Activated CD8-positive, alpha-beta memory T cell treated with anti-CD3 and anti-CD28 coated beads, Interleukin-2, amount 50 U/mL, for 1 hour (primary cell): ENCODE measurements around the gene PCBP3.

Source experiments
- DNase-seq: peaks from one replicate; pipeline ENCODE4 v3.0.0-alpha.2; 2020; ENCODE audit errors: extremely low read depth

Gene PCBP3

DNA sequence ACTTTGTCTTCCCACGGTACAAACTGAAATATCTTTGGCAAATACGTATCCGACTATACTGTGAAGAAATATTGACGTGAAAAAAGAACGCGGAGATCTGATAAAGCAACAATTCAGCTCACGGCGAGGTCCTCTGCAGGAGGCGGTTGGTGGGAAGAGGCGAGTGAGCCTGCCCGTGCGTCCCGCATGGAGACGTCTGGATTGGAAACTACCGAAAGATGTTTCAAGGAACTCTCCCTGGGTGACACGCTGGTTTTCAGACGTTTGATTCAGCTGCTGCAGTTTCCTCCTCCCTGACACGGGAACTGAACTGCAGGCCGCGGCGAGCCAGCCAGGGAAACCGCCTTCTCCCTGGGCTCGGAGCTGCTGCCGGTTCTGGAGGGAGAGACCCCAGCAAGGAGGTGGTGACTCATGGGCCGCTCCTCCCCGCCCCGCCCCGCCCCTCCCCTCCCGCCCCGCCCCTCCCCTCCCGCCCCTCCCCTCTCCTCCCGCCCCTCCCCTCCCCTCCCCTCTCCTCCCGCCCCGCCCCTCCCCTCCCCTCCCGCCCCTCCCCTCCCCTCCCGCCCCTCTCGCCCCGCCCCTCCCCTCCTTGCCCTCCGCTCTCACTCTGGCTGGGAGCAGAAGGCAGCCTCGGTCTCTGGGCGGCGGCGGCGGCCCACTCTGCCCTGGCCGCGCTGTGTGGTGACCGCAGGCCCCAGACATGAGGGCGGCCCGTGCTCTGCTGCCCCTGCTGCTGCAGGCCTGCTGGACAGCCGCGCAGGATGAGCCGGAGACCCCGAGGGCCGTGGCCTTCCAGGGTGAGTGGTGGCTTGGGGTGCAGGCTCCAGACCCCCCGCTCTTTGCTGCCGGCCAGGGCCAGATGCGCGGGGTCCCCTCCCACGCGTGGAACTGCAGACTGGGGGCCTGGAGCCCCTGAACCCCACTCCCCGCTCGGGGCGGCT lies 337.9 kb downstream of the PCBP3 start, which contains the start of gene COL6A1:
COL6A1 (plus strand) TSS at position 620 of the 941 bp plus-strand sequence; CDS start at position 701, 81 bp downstream.
- DNase-seq: peak; percentile 40

DNA sequence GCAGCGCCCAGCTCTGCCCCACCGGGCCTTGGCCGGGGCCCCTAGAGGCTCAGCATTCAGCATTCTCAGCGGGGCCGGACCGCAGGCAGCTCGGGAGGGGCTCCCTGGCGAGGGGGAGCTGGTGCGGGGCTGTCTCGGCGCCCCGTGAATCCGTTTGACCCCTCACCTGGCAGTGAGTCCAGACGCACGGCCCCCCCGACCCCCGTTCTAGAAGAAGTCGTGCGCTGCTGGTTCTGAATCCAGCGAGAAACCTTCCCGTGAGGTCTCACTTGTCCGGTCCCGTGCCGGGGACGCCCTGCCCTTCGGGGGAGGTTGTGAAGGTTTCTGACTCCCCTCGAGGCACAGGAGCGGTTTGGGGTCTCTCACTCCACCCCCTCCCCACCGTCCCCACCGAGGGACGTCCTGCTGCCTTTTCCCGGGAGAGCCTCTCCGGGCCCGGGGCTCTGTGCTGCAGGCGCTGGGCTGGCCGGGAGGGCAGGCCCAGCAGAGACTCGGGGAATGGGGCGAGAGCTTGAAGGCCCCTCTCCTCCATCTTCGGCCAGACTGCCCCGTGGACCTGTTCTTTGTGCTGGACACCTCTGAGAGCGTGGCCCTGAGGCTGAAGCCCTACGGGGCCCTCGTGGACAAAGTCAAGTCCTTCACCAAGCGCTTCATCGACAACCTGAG lies 338.7 kb downstream of the PCBP3 start:
- no peak for DNase-seq

DNA sequence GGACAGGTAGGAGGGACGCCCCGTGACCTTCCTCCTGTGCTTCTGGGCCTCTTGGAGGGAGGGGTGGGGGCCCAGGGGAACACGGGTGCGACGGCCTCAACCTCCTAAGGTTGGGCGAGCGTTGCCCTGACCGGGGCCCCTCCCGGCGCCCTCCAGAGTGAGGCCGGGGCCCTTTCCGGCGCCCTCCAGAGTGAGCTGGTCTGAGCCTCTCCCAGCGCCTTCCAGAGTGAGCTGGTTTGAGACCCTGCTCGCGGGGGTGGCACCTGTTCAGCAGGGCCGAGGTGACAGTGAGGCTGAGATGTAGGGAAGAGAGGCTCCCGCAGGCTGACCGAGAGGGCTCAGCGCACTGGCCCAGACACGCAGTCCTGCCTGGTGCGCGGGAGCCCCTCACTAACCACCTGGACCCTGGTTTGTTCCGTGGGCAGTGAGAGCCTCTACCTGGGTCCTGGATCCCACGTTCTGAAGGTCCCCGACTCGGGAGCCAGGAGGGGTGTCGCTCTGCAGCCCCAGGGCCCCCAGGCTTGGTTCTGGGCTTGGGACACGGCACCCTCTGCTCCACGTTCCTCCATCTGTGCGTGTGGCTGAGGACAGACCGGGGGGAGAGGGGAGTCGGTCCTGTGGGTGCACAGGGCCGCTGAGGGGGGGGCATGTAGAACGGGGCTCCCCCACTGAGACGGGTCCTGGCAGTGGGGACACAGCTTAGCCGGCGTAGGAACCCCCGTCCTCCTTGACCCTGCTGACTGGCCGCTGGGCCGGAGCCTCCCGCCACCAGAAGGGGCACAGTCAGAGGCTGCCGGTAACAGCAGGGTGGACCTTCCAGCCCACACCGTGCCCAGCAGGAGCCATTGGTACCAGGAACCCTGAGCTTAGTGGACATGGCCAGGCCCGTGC lies 339.5 kb downstream of the PCBP3 start:
- no peak for DNase-seq

DNA sequence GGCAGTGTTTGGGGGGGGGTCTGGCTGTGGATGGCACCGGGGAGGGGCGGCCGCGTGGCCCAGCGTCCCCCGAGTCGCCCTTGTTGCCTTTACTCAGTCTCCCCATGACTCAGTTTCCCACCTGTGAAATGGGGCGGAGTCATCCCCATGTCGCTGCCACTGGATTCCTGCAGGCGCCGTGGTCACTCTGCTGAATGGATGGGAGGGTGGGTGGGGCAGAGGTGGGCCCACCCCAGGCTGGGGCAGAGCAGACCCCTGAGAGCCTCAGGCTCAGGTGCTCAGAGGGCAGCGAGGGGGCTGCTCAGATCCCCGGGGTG lies 340.1 kb downstream of the PCBP3 start:
- no peak for DNase-seq

DNA sequence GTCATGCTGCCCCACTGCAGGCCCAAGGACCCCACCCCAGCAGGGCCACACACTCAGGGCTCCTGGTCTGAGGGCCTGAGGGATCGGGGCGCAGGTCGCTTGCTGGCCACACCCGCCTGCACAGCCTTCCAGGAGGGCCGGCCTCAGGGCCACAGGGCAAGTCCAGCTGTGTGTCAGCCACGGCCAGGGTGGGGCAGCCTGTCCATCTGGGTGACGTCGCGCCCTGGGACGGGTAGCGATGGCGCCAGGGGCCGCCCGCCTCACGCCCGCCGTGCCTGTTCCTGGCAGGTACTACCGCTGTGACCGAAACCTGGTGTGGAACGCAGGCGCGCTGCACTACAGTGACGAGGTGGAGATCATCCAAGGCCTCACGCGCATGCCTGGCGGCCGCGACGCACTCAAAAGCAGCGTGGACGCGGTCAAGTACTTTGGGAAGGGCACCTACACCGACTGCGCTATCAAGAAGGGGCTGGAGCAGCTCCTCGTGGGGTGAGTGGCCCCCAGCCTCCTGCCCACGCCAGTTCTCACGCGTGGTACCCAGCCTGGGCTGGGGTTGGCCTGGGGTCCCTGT lies 340.5 kb downstream of the PCBP3 start:
- DNase-seq: no peak

DNA sequence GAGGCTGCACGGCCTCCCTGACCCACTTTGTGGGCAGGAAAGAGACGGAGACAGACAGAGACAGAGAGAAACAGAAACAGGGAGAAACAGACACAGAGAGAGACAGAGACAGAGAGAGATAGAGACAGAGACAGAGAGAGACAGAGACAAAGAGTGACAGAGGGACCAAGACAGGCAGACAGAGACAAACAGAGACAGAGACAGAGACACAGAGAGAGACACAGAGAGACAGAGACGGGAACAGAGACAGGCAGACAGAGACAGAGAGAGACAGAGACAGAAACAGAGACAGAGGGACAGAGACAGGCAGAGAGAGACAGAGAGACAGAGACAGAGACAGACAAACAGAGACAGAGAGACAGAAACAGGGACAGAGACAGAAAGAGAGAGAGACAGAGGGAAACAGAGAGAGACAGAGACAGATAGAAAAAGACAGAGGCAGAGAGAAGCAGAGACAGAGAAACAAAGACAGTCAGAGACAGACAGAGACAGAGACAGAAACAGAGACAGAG lies 341.1 kb downstream of the PCBP3 start:
- DNase-seq: no peak

DNA sequence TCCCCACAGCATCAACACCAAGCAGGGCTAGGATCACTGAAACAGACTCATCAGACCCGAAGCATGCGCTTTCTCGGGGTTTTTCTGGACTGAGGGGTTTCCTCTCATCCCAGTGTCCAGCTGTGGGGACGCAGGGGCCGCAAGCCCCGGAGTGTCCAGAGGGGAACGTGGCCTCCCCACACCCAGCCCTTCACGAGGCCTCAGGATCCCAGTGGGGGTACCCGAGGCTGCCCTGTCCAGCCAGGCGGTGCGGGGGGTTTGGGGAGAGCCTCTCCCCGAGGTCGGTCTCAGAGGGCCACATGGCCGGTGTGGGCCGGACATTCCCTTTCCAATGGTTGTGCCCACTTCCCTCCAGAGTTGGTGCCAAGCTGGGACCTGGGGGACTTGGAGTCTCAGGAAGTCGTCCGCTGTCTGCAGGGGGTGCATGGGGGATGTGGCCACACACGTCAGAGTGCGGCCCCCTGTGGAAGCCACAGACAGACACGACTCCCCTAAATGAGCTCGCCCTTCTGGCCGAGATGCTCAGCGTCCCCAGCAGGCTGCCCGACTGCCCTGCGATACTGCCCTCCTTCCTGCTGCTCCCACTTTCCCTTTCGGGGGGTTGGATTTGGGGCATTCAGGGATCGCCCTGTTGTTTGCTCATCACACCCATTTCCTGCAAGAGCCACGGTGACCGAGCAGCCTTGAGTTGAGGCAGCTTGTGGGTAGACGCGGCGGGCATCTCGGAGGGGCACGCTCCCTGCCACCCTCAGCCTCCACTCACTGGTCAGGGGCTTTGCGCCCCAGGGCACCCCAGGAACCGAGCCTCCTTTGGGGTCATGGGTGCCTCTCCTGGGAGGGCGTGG lies 342.2 kb downstream of the PCBP3 start:
- DNase-seq: no peak

DNA sequence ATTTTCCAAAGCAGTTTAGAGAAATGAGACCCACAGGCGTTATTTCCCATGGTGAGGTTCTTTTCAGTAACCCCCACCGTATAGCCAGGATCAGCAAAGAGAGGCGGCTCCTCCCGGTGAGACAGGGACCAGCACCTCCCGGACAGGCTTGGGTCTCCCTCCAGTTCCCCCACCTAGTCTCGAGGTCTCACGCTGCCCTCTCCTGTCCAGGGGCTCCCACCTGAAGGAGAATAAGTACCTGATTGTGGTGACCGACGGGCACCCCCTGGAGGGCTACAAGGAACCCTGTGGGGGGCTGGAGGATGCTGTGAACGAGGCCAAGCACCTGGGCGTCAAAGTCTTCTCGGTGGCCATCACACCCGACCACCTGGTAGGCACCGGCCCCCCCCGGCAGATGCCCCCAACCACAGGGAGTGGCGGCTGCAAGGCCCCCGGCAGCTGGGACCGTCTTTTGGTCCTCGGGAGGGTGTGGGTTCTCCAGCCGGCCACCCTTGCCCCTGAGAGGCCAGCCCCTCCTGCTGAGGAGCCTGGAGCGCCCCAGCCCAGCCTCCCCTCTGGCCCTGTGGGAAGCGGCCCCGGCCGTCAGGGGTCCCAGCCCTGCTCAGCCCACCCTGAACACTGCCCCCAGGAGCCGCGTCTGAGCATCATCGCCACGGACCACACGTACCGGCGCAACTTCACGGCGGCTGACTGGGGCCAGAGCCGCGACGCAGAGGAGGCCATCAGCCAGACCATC lies 343.0 kb downstream of the PCBP3 start:
- no peak for DNase-seq

DNA sequence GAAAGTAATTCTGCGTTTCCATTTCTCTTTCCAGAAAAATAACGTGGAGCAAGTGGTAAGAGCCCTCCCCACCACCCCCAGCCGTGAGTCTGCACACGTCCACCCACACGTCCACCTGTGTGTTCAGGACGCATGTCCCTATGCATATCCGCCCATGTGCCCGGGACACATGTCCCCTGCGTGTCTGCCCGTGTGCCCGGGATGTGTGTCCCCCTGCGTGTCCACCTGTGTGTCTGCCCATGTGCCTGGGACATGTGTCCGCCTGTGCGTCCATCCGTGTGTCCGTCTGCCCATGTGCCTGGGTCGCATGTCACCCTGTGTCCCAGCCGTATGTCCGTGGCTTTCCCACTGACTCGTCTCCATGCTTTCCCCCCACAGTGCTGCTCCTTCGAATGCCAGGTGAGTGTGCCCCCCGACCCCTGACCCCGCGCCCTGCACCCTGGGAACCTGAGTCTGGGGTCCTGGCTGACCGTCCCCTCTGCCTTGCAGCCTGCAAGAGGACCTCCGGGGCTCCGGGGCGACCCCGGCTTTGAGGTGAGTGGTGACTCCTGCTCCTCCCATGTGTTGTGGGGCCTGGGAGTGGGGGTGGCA lies 343.7 kb downstream of the PCBP3 start:
- DNase-seq: no peak

DNA sequence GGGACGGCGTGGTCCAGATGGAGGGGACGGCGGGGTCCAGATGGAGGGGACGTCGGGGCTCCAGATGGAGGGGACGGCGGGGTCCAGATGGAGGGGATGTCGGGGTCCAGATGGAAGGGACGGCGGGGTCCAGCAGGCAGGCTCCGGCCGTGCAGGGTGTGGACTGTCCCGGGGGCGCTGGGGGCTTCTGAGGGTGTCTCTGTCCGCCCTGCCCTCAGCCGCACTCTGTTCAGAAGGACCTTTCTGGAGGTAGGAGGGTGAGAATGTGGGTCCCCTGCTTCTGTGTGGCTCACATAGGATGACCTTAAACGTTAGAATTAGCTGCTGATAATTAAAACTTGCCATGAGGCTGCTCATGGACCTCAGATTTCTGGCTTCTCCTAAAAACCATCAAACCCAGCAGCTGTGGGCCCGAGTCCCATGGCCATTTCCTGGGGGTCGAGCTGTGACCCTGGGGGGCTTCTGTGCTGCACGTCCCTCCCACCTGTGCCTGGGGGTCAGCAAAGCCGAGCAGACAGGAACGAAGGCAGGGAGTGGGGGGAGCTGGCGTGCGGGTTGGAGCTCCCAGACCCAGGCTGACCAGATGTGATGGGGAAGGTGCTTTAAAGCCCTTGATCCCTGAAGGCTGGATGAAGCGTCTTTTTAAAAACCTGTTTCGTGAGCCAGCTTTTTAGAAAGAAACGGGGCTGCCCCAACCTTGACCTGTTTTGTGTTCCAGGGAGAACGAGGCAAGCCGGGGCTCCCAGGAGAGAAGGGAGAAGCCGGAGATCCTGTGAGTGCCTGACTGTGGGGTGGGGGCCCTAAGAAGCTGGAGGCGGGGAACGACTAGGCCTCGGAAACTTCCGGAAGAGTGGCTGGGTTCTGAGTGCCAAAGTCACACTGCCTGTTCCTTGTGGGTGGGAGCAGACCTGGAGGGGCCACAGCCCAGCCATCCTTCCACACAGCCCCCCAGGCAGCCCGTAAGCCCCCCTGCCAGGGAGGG lies 345.1 kb downstream of the PCBP3 start:
- no peak for DNase-seq

DNA sequence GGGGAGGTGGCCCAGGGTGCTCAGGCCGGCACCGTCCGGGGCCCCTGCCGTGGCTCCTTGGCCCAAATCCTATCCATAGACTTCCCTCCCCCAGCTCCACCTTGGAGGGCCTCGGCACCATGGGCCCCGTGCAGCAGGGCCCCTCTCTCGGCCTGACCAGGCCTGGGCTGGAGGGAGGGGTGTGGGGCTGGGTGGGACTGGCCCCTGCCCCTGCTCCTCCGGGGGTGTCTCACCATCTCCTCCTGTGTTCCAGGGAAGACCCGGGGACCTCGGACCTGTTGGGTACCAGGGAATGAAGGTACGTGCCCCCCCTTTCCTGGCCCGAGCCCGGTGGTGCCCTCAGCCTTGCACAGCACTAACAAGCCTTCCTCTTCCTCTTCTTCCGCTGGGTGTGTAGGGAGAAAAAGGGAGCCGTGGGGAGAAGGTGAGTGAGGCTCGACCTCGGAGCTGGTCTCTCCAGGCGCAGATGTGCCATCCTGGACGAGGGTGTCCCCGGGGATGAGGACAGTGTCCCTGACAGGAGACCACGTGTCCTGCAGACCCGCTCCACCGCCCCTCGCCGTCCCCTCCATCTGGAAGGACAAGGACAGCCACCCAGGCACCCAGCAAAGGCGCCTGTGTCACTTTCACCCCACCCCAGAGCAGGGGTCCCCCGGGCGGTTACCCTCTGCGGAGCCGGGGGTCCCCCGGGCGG lies 346.0 kb downstream of the PCBP3 start:
- no peak for DNase-seq

DNA sequence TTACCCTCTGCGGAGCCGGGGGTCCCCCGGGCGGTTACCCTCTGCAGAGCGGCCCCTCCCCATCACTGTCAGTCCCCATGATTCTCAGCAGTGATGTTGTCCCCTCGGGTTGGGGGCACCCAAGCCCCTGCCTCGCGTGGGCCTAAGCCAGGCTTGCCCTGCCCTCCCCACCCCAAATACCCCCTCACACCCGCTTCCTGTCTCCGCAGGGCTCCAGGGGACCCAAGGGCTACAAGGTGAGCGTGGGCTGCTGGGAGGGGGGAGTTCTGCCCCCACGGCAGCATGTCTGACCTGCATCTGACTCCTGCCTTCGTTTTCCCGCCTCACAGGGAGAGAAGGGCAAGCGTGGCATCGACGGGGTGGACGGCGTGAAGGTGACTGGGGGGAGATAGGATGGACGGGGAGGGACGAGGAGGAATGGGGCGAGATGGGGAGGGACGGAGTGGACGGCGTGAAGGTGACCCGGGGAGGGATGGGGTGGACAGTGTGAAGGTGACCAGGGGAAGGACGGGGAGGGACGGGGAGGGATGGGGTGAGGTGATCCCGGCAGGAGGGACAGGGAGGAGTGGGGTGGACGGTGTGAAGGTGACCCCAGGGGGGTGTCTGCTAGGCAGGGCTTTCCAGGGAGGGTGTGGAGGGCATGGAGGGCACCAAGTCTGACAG lies 346.7 kb downstream of the PCBP3 start:
- no peak for DNase-seq

DNA sequence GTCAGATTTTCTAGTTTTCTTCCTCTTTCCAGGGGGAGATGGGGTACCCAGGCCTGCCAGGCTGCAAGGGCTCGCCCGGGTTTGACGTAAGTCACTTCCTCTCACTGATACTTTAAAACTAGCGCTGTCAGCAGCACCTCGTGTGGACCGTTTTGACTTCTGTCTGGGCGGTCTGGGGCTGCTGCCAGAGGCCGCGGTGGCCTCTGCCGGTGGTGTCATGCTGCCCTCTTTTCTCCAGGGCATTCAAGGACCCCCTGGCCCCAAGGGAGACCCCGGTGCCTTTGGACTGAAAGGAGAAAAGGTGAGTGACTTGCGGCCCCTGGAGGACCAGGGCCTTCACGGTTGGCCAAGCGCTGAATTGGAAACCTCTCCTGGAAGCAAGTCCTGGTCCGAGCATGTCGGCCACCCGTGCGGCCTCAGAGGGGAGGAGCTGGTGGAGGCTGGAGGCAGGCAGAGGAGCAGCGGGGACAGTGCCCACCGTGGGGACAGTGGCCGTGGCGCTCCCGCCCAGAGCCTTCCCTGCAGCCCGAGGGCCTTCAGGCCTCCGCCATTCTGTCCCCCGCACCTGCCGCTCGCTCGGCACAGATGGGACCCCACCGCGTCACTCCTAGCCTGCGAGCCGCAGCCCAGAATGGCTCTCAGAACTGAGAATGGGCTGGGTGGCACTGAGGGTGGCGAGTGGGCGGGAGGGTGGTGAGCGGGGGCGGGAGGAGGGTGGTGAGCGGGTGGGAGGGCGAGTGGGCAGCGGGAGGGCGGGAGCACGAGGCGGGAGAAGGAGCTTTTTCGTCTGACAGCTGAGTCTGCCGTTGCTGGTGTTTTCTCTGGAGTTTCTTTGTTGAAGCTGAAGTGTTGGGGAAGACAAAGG lies 347.4 kb downstream of the PCBP3 start:
- no peak for DNase-seq

DNA sequence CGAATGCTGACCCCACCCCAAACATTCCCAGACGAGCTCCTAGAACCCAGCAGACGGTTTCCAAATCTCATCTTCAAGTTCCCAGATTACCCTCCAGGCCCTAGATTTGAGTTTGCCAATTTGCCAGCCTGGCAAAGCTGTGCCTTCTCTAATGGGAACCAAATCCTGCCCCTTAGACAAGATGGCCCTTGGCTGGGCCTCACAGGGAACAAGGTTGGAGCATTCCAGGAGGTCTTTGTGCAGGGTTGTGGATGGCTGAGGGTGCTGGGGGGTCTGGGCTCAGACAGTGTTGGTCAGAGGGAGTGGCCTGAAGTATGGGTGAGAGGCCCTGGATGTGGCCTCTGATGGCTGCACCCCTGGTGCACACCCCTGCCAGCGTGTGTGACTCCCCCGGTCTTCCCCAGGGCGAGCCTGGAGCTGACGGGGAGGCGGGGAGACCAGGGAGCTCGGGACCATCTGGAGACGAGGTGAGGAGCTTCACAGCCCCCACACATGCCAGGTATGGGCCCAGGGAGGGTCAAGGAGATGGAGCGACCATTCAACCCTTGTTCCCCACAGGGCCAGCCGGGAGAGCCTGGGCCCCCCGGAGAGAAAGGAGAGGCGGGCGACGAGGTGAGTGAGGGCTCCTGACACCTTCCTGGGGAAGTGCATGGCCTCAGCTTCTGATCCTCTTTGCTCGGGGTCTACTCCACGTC lies 348.2 kb downstream of the PCBP3 start:
- no peak for DNase-seq
